Prostate gland (tissue), 2 donors: ENCODE data around the gene SLC31A1. TPM values are rescaled to one million over a fixed set of nuclear protein-coding genes. Genes with fewer than 3 reads are reported as not detected.

Source experiments
- DNase-seq: peaks from one replicate; pipeline ENCODE4 v3.0.0-alpha.2; 2019; ENCODE audit warnings: low spot score
- H3K27ac ChIP-seq, 2 donors: fragments of 200-600 bp; sonication (generic); 2 replicates each; pipeline ENCODE4 v1.5.1; 2017 to 2019
- H3K27me3 ChIP-seq: fragments of 200-600 bp; sonication (generic); replicated peaks from 2 replicates; pipeline ENCODE4 v1.5.1; 2019; ENCODE audit not compliant: insufficient read depth
- H3K36me3 ChIP-seq, 2 donors: fragments of 200-600 bp; sonication (generic); 1 replicate in 1 of 2; 2 replicates in 1 of 2; pipeline versions ENCODE4 v1.5.1 to v1.8.1; 2017 to 2019
- H3K4me1 ChIP-seq: fragments of 200-600 bp; sonication (generic); replicated peaks from 2 replicates; pipeline ENCODE4 v1.5.1; 2019
- H3K4me3 ChIP-seq, 2 donors: fragments of 200-600 bp; sonication (generic); 2 replicates each; pipeline ENCODE4 v1.5.1; 2017 to 2019
- H3K9me3 ChIP-seq: fragments of 200-600 bp; sonication (generic); 2 replicates; pipeline ENCODE4 v1.5.1; 2017
- CTCF ChIP-seq, 4 experiments: fragments of 200-600 bp in 2 of 4; fragments of 450-650 bp in 2 of 4; sonication (generic) in 2 of 4; IDR thresholded peaks; 1 replicate in 3 of 4; 2 replicates in 1 of 4; pipeline ENCODE4 v1.5.1; 2016 to 2019; ENCODE audit warnings: antibody characterized with exemption in 4 of 4, mild to moderate bottlenecking in 2 of 4, moderate library complexity in 2 of 4
- POLR2A ChIP-seq: fragments of 450-650 bp; IDR thresholded peaks from one replicate; pipeline ENCODE4 v1.6.1; 2016; ENCODE audit warnings: antibody characterized with exemption, mild to moderate bottlenecking
- POLR2AphosphoS5 ChIP-seq: sonication (generic); formaldehyde crosslinking; IDR thresholded peaks from one replicate; pipeline ENCODE4 v1.6.1; 2017; ENCODE audit warnings: antibody characterized with exemption
- WGBS: methylation state at CpG from one replicate; pipeline ENCODE4 v1.1.5; 2018; 5-methylcytosine and 5-hydroxymethylcytosine counted together
- intact Hi-C: fragments of 100-400 bp; cut with DNase I; formaldehyde crosslinking; loops from one replicate; pipeline ENCODE4 v1.14.2; 2022
- total RNA-seq, 2 donors: library from RNA; depleted of rRNA; stranded (reverse); fragments of >200 nt; gene quantifications; one replicate each; pipeline ENCODE4 v1.1.0, GENCODE V29; 2016

Gene SLC31A1
- total RNA-seq, 2 donors from 2014 or later: 22.8 to 68.5 TPM

- peak; percentile 8 for DNase-seq
- no peaks in the 10 kb centered on the region for H3K27me3 ChIP-seq
- intact Hi-C loops: loop anchor here (10.0 kb wide), 1 partner anchor 94 kb away; the partner anchor contains the start of gene ALAD
- no peaks in the 10 kb centered on the region for H3K4me1 ChIP-seq
- H3K4me3 ChIP-seq: no peak overlapping the region
- no peak for TF ChIP-seq CTCF (IDR thresholded peaks at IDR 0.05)
- TF ChIP-seq POLR2AphosphoS5: no peak
- TF ChIP-seq POLR2A: no peak
- WGBS: 49% methylated on average over 3 of the region's 3 CpGs
- H3K36me3 ChIP-seq: no peaks in the 10 kb centered on the region
- H3K9me3 ChIP-seq: no peaks in the 10 kb centered on the region
- no peak overlapping the region for H3K27ac ChIP-seq
Measured at GRCh38 chr9:113310538-113310937, 89.2 kb downstream of the SLC31A1 start.

GRCh38 chr9:113311961-113312360 is 90.6 kb downstream of the SLC31A1 start:
- no peaks in the 10 kb centered on the region for H3K4me1 ChIP-seq
- intact Hi-C loops: loop anchor here (10.0 kb wide), 1 partner anchor 93 kb away; the partner anchor contains the start of gene ALAD

GRCh38 chr9:113313261-113313660 is 91.9 kb downstream of the SLC31A1 start:
- Histone ChIP-seq H3K36me3 (no peaks in the 10 kb centered on the region), H3K4me3 (no peak overlapping the region), H3K27ac (no peak overlapping the region), H3K4me1 (no peaks in the 10 kb centered on the region), H3K27me3 (no peaks in the 10 kb centered on the region), H3K9me3 (no peaks in the 10 kb centered on the region)
- intact Hi-C loops: loop anchor here (10.0 kb wide), 1 partner anchor 92 kb away; the partner anchor contains the start of gene ALAD
- DNase-seq: no peak
- WGBS: 67% methylated on average over 5 of the region's 5 CpGs
- TF ChIP-seq POLR2A (no peak), CTCF (IDR thresholded peaks at IDR 0.05) (no peak), POLR2AphosphoS5 (no peak)

More at GRCh38 chr9:113311961-113312360, 90.6 kb downstream of the SLC31A1 start:
- Histone ChIP-seq H3K27ac (no peak overlapping the region), H3K4me3 (no peak overlapping the region), H3K27me3 (no peaks in the 10 kb centered on the region), H3K9me3 (no peaks in the 10 kb centered on the region), H3K36me3 (no peaks in the 10 kb centered on the region)
- WGBS: 74% methylated on average over 3 of the region's 3 CpGs
- no peak for DNase-seq
- TF ChIP-seq CTCF (IDR thresholded peaks at IDR 0.05) (no peak), POLR2AphosphoS5 (no peak), POLR2A (no peak)

Other genes with a start within 250 kb of the SLC31A1 start
- gene ZNF883, start 209.4 kb upstream of the SLC31A1 start, total RNA-seq: 1 to 10 TPM; 1.5 to 5.2 TPM
- gene ZFP37, start 164.8 kb upstream of the SLC31A1 start, total RNA-seq: 1 to 10 TPM; 2.9 to 3.2 TPM
- gene SLC31A2, start 70.5 kb upstream of the SLC31A1 start, total RNA-seq: 10 to 100 TPM in 1 of 2 donors, 1 to 10 TPM in 1; 8.8 to 34.3 TPM
- gene FKBP15, start 267 bp upstream of the SLC31A1 start, total RNA-seq: 10 to 100 TPM; 22.5 to 25.7 TPM
- gene CDC26, start 54.0 kb downstream of the SLC31A1 start, total RNA-seq: 10 to 100 TPM; 17.8 to 21.2 TPM
- 10 to 100 TPM; 25.0 to 27.1 TPM for gene PRPF4, start 54.1 kb downstream of the SLC31A1 start, total RNA-seq
- under 1 TPM in 1 of 2 donors, not detected in 1; 0.57 TPM for gene RNF183, start 81.8 kb downstream of the SLC31A1 start, total RNA-seq
- 1 to 10 TPM; 5.1 to 6.4 TPM for gene WDR31, start 118.7 kb downstream of the SLC31A1 start, total RNA-seq
- gene BSPRY, start 128.0 kb downstream of the SLC31A1 start, total RNA-seq: 10 to 100 TPM in 1 of 2 donors, 1 to 10 TPM in 1; 8.4 to 21.8 TPM
- 10 to 100 TPM; 52.2 to 72.1 TPM for gene HDHD3, start 155.4 kb downstream of the SLC31A1 start, total RNA-seq
- gene ALAD, start 179.7 kb downstream of the SLC31A1 start, total RNA-seq: 100 to 1,000 TPM in 1 of 2 donors, 10 to 100 TPM in 1; 59.8 to 103 TPM
- gene POLE3, start 189.1 kb downstream of the SLC31A1 start, total RNA-seq: 10 to 100 TPM; 42.7 to 61.9 TPM
- 10 to 100 TPM in 1 of 2 donors, 1 to 10 TPM in 1; 3.7 to 11.0 TPM for gene C9orf43, start 189.2 kb downstream of the SLC31A1 start, total RNA-seq
- gene RGS3, start 242.2 kb downstream of the SLC31A1 start, total RNA-seq: 10 to 100 TPM; 26.5 to 98.9 TPM